IPS-11a (cell line): ENCODE results near the gene BAG3.

ENCODE experiments used
- H3K4me3 ChIP-seq: one replicate; pipeline ENCODE4 v1.5.1; 2013; ENCODE audit warnings: low read depth, low read length, control low read depth

BAG3 gene

GRCh38 chr10:119665901-119666708 is 14.9 kb downstream of the BAG3 start:
- H3K4me3 ChIP-seq: no peak overlapping the region

- no peak overlapping the region for H3K4me3 ChIP-seq
Observed at GRCh38 chr10:119666709-119667004, 15.5 kb downstream of the BAG3 start.

DNA sequence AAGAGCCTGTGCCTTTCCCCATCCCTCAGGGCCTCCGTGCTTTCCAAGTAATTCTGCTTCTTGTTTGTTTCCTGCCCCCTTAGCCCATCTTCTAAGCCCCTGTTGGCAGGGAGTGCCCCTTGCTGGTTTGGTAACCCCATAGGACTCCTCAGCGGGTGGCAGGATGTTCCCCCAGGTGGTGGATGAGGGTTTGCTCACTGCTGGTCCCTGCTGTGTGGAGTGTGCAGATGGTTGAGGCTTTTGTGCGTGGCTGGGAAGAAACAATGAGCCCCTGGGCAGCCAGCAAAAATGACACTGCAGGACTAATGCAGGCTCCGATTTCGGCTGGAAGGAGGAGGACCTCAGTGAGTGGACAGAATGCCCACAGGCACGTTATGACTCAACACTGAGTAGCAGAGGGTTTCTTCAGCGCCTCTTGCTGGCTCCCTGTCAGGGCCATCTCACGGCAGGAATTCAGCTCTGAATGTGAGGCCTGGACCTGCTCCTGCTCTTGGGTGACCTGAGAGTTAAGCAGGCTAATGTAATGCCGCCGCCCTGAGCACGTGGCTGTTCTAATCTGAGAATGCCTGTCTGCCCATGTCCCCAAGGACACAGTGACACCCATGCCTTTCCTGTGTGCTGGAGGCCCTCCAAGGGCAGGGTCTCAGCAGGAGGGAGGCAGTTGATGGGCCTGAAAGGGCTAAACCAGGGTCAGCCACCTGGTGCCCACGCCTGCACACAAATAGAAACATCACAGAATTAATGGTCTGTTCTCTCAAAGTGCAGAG is 16.6 kb downstream of the BAG3 start:
- no peak overlapping the region for H3K4me3 ChIP-seq

- no peak overlapping the region for H3K4me3 ChIP-seq
Observed at GRCh38 chr10:119668461-119668860, 17.3 kb downstream of the BAG3 start.

DNA sequence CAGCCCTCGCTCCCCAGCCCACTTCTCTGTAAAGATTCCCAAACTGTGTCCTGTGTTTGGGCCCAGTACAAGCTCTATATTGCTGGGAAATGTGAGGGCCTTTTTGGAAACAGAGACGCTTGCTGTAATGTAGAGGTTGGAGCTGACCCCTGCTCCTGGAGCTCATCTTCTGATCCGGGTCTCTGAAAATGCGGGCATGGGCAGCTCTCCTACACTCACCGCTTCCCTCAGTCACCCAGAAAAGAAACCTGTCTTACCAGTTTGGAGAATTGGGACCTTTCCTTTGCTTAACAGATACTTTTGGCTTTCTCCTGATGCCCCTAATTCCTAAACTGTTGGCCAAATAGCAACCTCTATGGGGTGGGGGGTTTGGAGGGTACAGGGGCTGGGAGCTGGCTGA is 18.2 kb downstream of the BAG3 start:
- H3K4me3 ChIP-seq: no peak overlapping the region

GRCh38 chr10:119669975-119670640 is 18.9 kb downstream of the BAG3 start:
- H3K4me3 ChIP-seq: no peak overlapping the region

- H3K4me3 ChIP-seq: no peak overlapping the region
Observed at GRCh38 chr10:119670717-119671116, 19.5 kb downstream of the BAG3 start.

DNA sequence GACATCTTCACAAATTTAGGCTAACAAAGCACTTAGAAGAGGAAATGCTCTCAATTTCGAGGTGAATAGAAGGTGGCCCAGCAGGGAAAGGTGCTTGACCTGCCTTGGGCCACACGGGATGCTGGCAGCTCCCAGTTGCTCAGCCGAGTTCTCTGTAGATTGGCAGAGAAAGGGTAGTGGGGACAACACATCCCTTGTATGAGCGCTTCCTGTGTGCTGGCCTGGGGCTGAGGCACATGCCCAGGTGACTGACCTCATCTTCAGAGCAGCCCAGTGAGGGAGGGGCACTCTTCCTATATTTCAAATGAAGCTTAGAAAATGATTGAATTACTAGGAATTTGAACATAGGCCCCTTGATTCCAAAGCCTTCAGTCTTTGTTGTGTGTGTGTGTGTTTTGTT is 20.2 kb downstream of the BAG3 start:
- H3K4me3 ChIP-seq: no peak overlapping the region

DNA sequence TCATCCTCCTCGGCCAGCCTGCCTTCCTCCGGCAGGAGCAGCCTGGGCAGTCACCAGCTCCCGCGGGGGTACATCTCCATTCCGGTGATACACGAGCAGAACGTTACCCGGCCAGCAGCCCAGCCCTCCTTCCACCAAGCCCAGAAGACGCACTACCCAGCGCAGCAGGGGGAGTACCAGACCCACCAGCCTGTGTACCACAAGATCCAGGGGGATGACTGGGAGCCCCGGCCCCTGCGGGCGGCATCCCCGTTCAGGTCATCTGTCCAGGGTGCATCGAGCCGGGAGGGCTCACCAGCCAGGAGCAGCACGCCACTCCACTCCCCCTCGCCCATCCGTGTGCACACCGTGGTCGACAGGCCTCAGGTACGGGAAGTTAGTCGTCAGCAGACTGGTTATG is 21.1 kb downstream of the BAG3 start:
- no peak overlapping the region for H3K4me3 ChIP-seq

DNA sequence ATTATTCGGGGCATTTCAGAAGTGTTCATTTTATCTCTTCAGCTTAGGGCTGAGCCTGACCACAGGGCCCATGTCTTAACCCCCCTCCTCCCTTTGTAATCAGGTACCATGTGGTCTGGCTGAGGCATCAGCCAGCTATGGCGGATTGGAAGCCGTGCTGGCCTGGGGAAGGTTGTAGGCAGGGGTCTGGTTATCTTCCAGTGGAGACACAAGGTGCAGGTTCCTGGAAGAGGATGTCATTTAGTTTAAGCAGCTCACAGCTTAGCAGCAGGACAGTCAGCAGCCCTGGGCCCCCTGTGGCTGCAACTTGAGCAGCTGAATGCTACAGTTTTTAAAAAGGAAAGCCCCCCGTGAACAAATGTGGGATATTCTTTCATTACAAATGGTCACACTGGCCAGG is 22.1 kb downstream of the BAG3 start:
- no peak overlapping the region for H3K4me3 ChIP-seq

- H3K4me3 ChIP-seq: no peak overlapping the region
Observed at GRCh38 chr10:119675483-119676170, 24.4 kb downstream of the BAG3 start.

DNA sequence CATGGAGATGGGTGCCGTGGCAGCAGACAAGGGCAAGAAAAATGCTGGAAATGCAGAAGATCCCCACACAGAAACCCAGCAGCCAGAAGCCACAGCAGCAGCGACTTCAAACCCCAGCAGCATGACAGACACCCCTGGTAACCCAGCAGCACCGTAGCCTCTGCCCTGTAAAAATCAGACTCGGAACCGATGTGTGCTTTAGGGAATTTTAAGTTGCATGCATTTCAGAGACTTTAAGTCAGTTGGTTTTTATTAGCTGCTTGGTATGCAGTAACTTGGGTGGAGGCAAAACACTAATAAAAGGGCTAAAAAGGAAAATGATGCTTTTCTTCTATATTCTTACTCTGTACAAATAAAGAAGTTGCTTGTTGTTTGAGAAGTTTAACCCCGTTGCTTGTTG is 25.9 kb downstream of the BAG3 start:
- H3K4me3 ChIP-seq: no peak overlapping the region

- H3K4me3 ChIP-seq: no peak overlapping the region
Observed at GRCh38 chr10:119677904-119678755, 26.9 kb downstream of the BAG3 start.

DNA sequence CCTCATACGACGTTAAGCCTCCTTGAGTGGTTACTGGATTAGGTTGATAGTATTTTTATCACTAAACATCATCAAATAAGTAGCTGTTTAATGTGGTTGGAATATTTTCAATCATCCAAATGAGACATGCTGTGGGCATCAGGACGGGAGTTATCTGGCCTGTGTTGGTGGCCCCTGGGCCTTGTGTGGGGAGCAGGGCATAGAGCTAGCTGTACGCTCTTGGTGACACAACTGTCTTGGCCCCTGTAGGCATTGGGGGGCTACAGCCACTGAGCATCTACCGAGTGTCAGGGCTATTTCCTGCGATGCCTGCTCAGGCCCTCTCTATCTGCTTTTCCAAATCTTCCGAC is 28.3 kb downstream of the BAG3 start:
- H3K4me3 ChIP-seq: no peak overlapping the region

DNA sequence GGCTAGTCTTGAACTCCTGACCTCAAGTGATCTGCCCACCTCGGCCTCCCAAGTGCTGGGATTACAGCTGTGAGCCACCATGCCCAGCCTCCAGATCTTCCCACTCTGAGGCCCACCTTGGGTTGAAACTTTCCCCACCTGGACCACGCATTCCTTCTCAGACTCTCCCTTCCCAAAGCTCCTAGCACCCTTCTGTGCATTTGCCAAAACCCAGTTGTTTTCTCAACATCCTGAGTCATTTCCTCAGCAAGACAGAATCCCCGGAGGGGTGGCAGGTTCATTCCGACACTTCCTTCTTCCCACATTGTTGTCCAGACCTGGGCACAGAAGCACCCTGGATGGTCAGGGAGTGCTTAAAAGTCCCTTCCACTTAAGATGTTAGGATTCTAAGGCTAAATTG is 28.9 kb downstream of the BAG3 start:
- no peak overlapping the region for H3K4me3 ChIP-seq

- H3K4me3 ChIP-seq: no peak overlapping the region
Observed at GRCh38 chr10:119680650-119681081, 29.5 kb downstream of the BAG3 start.

- peak overlapping the region; percentile 36 for H3K4me3 ChIP-seq
Observed at GRCh38 chr10:119686465-119687191, 35.4 kb downstream of the BAG3 start.

DNA sequence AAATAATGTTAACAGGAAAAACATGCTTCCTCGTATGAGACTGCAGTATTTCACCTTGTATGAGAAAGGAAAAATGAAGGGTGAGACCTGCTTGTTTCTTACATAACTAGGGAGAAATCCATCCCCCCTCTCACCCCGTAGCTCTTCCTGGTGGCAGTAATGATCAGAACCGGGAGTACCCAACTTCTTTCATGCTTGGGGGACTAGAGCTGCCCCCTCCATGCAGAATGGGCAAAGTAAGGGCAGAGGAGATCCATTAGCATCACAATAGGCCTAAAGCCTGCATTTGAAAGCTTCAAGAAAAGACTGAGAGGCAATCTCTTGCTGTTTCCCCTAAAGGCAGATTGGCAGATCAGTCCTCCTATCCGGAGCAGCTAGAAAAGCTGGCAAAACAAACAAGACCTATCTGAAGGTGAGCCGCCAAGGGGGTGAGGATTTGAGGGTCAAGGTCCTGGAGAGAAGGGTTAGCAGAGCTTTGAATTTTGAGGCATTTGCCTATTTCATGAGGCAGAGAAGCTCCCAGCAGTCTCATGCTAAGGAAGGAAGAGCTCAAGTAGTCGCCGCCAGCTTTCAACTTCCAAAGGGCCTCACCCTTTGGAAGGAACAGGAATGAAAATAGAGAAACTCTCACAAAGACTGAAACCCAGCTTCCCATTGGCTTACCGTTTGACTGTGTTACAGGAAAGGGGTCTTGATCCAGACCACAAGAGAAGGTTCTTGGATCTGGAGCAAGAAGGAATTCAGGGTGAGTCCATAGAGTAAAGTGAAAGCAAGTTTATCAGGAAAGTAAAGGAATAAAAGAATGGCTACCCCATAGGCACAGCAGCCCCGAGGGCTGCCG is 36.2 kb downstream of the BAG3 start:
- peak overlapping the region; percentile 36 for H3K4me3 ChIP-seq

- H3K4me3 ChIP-seq: no peak overlapping the region
Observed at GRCh38 chr10:119688033-119688508, 36.9 kb downstream of the BAG3 start.
